Right atrium auricular region (tissue), 2 donors: Measurements from ENCODE around the gene LGR6. TPM values are rescaled to one million over a fixed set of nuclear protein-coding genes. Genes with fewer than 3 reads are reported as not detected.

Source experiments
- DNase-seq: peaks from one replicate; pipeline ENCODE4 v3.0.0-alpha.2; 2019; ENCODE audit warnings: low spot score
- H3K27ac ChIP-seq, 2 donors: fragments of 200-600 bp; sonication (generic); 1 replicate in 1 of 2; 2 replicates in 1 of 2; pipeline ENCODE4 v1.5.1; 2016 to 2019
- H3K27me3 ChIP-seq, 2 donors: fragments of 200-600 bp; sonication (generic); one replicate each; pipeline versions ENCODE4 v1.5.1 to v1.6.0; 2017 to 2019
- H3K36me3 ChIP-seq: fragments of 200-600 bp; sonication (generic); one replicate; pipeline ENCODE4 v1.5.1; 2016
- H3K4me1 ChIP-seq, 2 donors: fragments of 200-600 bp; sonication (generic); one replicate each; pipeline versions ENCODE4 v1.5.1 to v1.6.0; 2017 to 2019
- H3K4me3 ChIP-seq, 2 donors: fragments of 200-600 bp; sonication (generic); 1 replicate in 1 of 2; 2 replicates in 1 of 2; pipeline ENCODE4 v1.5.1; 2017 to 2019; ENCODE audit warnings: mild to moderate bottlenecking in 1 of 2, moderate library complexity in 1 of 2
- H3K9me3 ChIP-seq, 2 donors: fragments of 200-600 bp; sonication (generic); one replicate each; pipeline ENCODE4 v1.5.1; 2019
- CTCF ChIP-seq, 2 donors: fragments of 200-600 bp; sonication (generic); IDR thresholded peaks; one replicate each; pipeline ENCODE4 v1.5.1; 2019; ENCODE audit warnings: antibody characterized with exemption in 2 of 2
- total RNA-seq, 2 donors: library from RNA; depleted of rRNA; stranded (reverse); fragments of >200 nt; gene quantifications; one replicate each; pipeline ENCODE4 v1.1.0, GENCODE V29; 2016

The LGR6 gene
- total RNA-seq, 2 donors from 2014 or later, result 5.5 to 17.0 TPM

GRCh38 chr1:202181586-202181985 is 12.0 kb upstream of the LGR6 start:
- Histone ChIP-seq H3K36me3 (no peaks in the 10 kb centered on the region), H3K27ac (no peak overlapping the region), H3K4me1 (peaks cover 0 to 5% of the 10 kb centered on the region in 2 donors), H3K4me3 (no peak overlapping the region), H3K27me3 (no peaks in the 10 kb centered on the region), H3K9me3 (no peaks in the 10 kb centered on the region)
- no peak for TF ChIP-seq CTCF (IDR thresholded peaks at IDR 0.05)
- no peak for DNase-seq

DNA sequence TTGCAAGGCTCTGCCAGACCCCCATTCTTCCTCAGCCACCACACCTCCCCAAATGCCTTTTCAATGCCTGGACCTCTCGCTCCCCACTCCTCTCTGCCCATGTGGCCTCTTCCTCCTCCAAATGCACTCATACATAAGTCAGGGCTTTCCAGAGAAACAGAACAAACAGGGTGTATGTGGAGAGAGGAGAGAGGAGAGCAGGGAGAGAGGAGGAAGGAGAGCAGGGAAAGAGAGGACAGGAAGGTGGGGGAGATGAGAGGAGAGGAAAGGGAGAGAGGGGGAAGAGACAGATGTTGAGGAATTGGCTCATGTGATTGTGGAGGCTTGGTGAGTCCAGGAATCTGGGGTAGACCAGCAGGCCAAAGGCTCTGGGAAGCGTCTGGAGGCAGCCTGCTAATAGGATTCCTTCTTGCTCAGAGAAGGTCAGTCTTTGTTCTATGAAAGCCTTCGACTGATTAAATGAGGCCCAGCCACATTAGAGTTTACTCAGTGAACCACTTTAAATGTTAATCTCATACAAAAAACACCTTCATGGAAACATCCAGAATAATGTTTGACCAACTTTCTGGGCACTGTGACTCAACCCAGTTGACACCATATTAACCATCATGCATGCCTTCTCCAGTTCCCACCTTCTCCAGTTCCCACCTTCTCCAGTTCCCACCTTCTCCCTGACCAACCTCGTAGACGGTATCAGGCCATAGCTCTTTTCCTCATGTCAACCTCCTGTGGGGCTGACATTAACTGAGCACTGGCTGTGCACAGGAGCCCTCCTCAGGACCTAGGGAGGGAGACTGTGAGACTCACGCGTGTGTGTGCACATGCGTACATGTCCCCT is 11.3 kb upstream of the LGR6 start:
- no peaks in the 10 kb centered on the region for H3K27me3 ChIP-seq
- DNase-seq, result no peak
- H3K4me3 ChIP-seq, result no peak overlapping the region
- TF ChIP-seq CTCF (IDR thresholded peaks at IDR 0.05), result no peak
- H3K36me3 ChIP-seq, result no peaks in the 10 kb centered on the region
- H3K27ac ChIP-seq, result no peak overlapping the region
- peaks cover 0 to 5% of the 10 kb centered on the region in 2 donors for H3K4me1 ChIP-seq
- H3K9me3 ChIP-seq, result no peaks in the 10 kb centered on the region

GRCh38 chr1:202184750-202185460 is 8.7 kb upstream of the LGR6 start:
- Histone ChIP-seq H3K4me3 (no peak overlapping the region), H3K9me3 (no peaks in the 10 kb centered on the region), H3K36me3 (no peaks in the 10 kb centered on the region), H3K27me3 (no peaks in the 10 kb centered on the region), H3K27ac (no peak overlapping the region), H3K4me1 (peaks cover 0 to 5% of the 10 kb centered on the region in 2 donors)
- DNase-seq, result peak; percentile 73
- peak; percentile 72 to 85 for TF ChIP-seq CTCF (IDR thresholded peaks at IDR 0.05)

DNA sequence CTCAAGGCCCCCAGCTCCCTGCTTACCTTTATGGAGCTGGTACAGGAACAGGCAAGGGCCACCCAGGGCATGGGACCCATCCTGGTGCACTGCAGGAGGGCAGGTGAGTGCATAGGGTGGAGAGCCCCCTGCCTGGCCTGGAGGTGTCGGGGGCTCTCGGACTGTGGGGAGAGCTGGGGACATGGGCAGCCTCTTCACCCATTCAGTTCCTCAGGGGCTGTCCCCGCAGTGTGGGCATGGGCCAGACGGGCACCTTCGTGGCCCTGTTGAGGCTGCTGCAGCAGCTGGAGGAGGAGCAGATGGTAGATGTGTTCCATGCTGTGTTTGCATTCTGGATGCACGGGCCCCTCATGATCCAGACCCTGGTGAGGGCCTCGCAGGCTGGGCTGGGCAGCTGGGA is 7.3 kb upstream of the LGR6 start:
- no peak for DNase-seq
- Histone ChIP-seq H3K4me3 (no peak overlapping the region), H3K27ac (no peak overlapping the region), H3K4me1 (peaks cover 0 to 5% of the 10 kb centered on the region in 2 donors), H3K9me3 (no peaks in the 10 kb centered on the region), H3K27me3 (no peaks in the 10 kb centered on the region), H3K36me3 (no peaks in the 10 kb centered on the region)
- no peak for TF ChIP-seq CTCF (IDR thresholded peaks at IDR 0.05)

- no peaks in the 10 kb centered on the region for H3K27me3 ChIP-seq
- no peak overlapping the region for H3K4me3 ChIP-seq
- H3K36me3 ChIP-seq, result no peaks in the 10 kb centered on the region
- H3K9me3 ChIP-seq, result no peaks in the 10 kb centered on the region
- TF ChIP-seq CTCF (IDR thresholded peaks at IDR 0.05), result no peak
- peaks cover 0 to 5% of the 10 kb centered on the region in 2 donors for H3K4me1 ChIP-seq
- no peak for DNase-seq
- no peak overlapping the region for H3K27ac ChIP-seq
These were observed 6.4 kb upstream of the LGR6 start for GRCh38 chr1:202187041-202187671.
